ENCODE results near the gene HS6ST1.

DNA sequence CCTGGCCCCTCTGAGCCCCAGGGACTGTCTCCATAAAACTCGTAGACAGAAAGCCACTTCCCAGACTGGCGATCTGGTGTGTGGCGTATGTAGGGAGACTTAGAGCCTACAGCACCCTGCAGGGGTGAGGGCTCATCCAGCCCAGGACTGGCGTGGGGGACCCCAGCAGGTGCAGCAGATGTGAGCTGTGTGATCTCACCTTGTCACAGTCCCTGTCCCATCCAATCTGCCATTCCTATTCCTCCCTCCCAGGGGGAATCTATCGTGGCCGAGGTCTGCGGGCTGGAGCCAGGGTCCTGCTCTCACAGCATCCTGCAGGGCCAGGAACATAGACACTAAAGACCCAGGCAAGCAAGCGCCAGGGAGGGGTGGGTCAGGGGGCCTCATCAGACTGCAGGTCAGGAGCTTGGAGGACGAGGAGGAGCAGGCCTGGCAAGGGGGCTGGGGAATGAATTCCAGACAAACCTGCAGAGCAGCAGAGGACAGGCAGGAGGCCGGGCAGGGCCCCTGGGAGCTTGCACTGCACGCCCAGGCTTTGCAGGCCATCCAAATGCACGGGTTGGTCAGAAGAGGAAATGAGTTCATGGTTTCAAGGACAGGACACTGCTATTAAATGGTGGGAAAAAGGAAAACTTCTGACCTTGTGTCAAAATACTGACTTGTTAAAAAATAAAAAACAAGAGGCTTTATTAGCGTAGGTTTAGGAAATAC lies 32.5 kb downstream of the HS6ST1 start:
- no peak for TF ChIP-seq TCF7L2 (IDR thresholded peaks at IDR 0.05; ENCODE audit: low read depth, low read length)
- TF ChIP-seq, protein P1, sequence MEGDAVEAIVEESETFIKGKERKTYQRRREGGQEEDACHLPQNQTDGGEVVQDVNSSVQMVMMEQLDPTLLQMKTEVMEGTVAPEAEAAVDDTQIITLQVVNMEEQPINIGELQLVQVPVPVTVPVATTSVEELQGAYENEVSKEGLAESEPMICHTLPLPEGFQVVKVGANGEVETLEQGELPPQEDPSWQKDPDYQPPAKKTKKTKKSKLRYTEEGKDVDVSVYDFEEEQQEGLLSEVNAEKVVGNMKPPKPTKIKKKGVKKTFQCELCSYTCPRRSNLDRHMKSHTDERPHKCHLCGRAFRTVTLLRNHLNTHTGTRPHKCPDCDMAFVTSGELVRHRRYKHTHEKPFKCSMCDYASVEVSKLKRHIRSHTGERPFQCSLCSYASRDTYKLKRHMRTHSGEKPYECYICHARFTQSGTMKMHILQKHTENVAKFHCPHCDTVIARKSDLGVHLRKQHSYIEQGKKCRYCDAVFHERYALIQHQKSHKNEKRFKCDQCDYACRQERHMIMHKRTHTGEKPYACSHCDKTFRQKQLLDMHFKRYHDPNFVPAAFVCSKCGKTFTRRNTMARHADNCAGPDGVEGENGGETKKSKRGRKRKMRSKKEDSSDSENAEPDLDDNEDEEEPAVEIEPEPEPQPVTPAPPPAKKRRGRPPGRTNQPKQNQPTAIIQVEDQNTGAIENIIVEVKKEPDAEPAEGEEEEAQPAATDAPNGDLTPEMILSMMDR (IDR thresholded peaks at IDR 0.05): no peak

All from Panc1 (cell line).